GM19468 (cell line): ENCODE results near the gene TUBB3.
A peak's percentile ranks its signal among the peaks of the same experiment; 100 is the strongest.
"Not testable (repeated sequence)": the region's sequence is repeated elsewhere in the genome, so short reads cannot be mapped to it uniquely, and the experiment has no call there.

Source experiments
- ATAC-seq: cut with Tn5 transposase; IDR thresholded peaks from one replicate; pipeline ENCODE4 v1.9.1; 2021; ENCODE audit warnings: mild to moderate bottlenecking, moderate library complexity, moderate number of reproducible peaks; ENCODE audit not compliant: unreplicated experiment; ENCODE audit errors: extremely low read depth

TUBB3 gene

DNA sequence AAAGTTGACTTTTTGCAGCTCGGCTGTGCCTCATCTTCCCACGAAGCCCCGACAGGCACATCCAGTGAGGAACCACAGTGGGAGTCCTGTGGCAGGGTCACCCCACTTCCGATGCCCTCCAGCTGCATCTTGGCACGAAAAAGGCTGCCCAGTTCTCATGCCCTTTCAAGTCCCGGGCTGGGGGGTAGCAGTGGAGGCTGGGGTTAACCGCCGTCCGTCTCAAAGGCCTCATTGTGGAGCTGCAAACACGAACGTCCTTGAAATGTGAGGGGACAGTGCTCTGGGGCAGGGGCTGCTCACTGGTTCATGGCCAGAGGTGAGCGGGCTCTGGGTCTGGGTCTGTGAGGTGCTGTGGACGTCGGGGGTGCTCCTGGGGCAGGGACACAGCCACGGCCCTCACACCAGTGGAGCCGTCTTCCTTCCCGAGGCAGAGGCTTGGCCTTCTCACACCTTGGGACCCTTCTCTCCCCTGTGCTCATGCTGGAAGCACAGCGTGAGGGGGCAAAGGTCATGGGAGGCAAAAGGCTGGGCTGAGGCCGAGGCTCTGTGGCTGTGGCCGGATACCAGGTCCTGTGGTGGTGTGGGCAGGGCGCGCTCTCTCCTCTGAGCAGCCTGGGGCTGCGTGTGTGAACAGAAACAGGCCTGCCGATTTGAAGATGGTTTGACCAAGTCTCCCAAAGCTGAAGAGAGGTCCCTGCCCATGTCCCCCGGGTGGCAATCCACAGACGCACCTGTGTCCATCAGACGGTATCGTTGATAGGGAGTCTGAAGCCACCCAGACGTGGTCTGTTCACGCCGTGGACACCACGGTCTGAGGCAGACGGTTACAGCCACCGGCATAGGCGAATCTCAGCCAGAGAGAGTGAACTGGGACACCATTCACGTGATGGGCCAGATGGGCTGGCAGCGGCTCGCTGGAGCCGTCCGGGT is 7.6 kb upstream of the TUBB3 start:
- no peak for ATAC-seq

DNA sequence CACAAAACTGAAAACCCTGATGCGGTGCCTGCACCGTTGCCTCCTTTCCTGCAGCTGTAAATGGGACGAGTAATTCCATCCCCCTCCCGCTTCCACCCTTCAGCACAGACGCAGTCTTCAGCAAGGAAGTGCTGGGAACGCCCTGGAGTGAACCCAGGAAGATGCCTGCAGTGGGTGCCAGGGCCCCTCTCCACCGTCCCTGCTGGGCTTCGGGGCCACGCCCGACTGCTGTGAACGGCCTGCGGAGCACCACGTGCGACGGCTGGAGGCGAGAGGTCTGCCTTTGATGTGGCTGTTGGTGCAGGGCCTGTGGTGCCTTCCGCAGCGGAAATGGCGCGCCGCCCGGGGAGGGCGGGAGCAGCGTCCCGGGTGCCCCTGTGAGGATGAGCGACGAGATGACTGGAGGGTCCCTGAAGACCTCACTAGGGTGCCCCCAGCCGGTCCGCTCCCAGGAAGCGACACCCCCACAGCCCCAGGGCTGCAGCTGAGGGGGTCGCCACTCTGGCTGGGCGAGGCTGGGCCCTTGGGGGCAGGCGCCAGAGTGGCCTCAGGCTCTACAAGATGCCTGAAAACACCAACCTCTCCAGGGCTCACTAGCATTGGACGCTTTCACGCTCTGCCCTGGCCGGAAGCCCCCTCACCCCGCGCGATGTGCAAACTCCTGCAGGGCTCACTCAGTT is 5.2 kb upstream of the TUBB3 start:
- peak; percentile 74 for ATAC-seq

DNA sequence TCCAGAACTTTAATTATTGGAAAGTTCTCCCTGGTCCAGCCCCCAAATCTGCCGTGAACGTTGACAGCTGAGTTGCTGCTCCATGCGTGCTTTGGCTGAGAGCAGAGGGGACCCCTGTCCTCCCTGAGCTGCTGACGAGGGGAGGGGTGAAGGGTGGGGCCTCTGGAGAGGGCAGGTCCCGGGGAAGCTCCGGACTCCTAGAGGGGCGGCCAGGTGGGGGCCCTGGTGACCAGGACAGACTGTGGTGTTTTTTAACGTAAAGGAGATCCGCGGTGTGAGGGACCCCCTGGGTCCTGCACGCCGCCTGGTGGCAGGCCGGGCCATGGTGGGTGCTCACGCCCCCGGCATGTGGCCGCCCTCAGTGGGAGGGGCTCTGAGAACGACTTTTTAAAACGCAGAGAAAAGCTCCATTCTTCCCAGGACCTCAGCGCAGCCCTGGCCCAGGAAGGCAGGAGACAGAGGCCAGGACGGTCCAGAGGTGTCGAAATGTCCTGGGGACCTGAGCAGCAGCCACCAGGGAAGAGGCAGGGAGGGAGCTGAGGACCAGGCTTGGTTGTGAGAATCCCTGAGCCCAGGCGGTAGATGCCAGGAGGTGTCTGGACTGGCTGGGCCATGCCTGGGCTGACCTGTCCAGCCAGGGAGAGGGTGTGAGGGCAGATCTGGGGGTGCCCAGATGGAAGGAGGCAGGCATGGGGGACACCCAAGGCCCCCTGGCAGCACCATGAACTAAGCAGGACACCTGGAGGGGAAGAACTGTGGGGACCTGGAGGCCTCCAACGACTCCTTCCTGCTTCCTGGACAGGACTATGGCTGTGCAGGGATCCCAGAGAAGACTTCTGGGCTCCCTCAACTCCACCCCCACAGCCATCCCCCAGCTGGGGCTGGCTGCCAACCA is 4.4 kb upstream of the TUBB3 start, which contains the start of gene MC1R:
Gene MC1R, plus strand, starts transcription at position 410 of the 895 bp plus-strand sequence. Its CDS starts 397 bp downstream, at position 807.
- no peak for ATAC-seq

DNA sequence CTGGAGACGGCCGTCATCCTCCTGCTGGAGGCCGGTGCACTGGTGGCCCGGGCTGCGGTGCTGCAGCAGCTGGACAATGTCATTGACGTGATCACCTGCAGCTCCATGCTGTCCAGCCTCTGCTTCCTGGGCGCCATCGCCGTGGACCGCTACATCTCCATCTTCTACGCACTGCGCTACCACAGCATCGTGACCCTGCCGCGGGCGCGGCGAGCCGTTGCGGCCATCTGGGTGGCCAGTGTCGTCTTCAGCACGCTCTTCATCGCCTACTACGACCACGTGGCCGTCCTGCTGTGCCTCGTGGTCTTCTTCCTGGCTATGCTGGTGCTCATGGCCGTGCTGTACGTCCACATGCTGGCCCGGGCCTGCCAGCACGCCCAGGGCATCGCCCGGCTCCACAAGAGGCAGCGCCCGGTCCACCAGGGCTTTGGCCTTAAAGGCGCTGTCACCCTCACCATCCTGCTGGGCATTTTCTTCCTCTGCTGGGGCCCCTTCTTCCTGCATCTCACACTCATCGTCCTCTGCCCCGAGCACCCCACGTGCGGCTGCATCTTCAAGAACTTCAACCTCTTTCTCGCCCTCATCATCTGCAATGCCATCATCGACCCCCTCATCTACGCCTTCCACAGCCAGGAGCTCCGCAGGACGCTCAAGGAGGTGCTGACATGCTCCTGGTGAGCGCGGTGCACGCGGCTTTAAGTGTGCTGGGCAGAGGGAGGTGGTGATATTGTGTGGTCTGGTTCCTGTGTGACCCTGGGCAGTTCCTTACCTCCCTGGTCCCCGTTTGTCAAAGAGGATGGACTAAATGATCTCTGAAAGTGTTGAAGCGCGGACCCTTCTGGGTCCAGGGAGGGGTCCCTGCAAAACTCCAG is 3.4 kb upstream of the TUBB3 start:
- no peak for ATAC-seq

- no peak for ATAC-seq
These were observed 2.4 kb upstream of the TUBB3 start for GRCh38 chr16:89920723-89921122.

DNA sequence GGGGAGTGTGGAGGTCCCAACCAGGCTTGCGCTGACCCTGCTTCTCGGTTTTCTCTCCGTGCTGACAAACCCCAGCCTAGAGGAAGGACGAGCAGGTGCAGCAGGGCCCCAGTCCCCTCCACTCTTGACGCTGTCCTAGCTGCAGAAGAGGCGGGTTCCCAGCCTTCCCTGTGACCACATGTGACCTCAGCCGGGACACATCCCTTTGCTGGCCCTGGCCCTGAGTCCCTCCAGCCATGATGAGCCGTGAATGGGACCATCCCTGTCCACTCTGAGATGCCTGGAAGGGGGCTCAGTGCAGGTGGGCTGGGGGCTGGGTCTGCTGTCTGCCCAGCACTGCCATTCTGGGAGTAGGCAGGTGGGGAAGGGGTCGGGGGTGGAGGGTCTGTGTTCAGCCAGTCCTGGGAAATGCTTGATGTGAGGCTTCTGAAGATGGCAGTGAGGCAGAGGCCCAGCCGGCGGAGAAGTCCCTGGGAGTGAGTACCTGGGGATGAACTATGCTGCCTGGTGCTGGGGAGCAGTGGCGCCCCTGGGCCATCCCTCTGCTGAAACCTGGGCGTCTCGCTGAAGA is 1.9 kb upstream of the TUBB3 start:
- ATAC-seq: no peak

- no peak for ATAC-seq
These were observed 1.3 kb upstream of the TUBB3 start for GRCh38 chr16:89921702-89922476.

- ATAC-seq: no peak
These were observed 662 bp upstream of the TUBB3 start for GRCh38 chr16:89922477-89922883.

GRCh38 chr16:89923640-89924296 is 626 bp downstream of the TUBB3 start:
- no peak for ATAC-seq

DNA sequence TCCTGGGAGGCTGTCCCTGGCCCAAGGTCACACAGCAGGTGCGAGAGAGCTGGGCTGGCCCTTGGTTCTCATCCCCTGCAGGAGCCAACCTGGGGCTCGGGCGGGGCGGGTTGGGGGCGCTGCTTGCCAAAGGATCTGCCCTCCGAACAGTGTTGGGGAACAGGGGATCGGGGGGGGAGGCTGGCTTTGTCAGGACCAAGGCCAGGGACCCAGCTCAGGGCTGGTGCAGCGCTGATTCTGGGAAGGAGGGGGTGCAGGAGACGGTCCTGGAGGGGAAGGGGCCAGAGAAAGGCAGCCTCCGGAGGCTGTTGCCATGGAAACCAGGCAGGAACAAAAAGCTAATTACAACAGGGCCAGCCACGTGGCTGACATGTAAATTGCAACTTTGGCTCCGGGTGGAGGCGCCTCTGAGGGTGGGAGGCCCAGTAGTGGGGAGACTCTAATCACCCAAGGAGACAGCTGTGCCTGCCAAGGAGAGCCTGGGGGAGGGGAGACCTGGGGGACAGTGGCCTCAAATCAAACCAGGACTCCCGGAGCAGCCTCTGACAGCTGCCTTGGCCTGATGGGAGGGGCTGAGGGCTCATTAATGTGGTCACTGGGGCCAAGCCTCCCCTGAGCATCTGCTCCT is 1.3 kb downstream of the TUBB3 start:
- no peak for ATAC-seq

GRCh38 chr16:89924925-89925307 is 1.8 kb downstream of the TUBB3 start:
- ATAC-seq: no peak

DNA sequence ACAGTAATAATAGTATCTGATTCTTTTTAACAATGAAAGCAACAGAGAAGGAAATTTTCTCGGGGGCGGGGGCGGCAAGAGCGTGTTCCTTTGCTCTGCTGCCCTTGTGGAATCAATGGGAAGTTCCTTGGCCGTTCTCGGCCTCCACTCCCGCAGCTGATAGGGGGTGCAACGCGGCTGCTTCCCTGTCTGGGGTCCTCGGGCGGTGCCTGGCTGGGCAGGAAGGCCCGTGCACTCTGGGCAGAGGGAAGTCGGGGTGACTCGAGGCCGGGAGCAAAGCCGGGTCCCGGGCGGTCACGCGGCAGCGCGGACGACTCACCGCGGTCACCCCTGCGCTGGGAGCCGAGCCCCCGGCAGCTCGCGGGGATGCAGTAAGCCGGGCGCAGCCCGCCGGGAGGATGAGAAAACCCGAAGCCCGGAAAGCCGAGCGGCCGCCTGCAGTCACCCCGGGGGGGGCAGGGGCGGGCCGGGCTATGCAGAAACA is 2.5 kb downstream of the TUBB3 start:
- ATAC-seq: no peak

DNA sequence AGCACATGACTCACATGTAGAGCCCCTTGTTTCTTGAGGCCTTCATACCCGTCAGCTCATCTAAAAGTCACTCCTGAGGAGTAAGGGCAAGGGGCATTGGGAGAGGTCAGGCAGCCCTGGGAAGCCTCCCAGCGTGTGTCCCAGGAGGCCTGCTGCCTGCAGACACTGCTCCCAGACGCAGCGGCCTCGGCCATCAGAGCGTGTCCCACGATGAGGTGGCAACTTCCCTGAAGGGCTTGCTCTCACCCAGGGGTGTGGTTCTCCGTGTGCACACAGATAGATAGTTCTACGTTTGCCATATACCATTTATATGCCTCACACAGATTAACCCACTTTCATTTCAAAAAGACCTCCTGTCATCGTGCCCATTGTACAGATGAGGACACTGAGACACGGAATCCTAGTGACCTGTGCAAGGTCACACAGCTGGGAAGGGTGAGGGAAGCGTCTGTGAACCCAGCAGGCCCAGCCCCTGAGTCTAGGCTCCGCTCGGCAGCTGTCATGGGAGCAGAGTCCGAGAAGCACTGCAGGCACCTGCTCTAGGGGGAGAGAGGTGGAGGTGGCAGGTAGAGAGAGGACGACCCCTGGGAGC is 8.3 kb downstream of the TUBB3 start:
- no peak for ATAC-seq

GRCh38 chr16:89931964-89932363 is 8.8 kb downstream of the TUBB3 start:
- no peak for ATAC-seq

- not testable (repeated sequence) for ATAC-seq
These were observed 10.9 kb downstream of the TUBB3 start for GRCh38 chr16:89934019-89934418.

DNA sequence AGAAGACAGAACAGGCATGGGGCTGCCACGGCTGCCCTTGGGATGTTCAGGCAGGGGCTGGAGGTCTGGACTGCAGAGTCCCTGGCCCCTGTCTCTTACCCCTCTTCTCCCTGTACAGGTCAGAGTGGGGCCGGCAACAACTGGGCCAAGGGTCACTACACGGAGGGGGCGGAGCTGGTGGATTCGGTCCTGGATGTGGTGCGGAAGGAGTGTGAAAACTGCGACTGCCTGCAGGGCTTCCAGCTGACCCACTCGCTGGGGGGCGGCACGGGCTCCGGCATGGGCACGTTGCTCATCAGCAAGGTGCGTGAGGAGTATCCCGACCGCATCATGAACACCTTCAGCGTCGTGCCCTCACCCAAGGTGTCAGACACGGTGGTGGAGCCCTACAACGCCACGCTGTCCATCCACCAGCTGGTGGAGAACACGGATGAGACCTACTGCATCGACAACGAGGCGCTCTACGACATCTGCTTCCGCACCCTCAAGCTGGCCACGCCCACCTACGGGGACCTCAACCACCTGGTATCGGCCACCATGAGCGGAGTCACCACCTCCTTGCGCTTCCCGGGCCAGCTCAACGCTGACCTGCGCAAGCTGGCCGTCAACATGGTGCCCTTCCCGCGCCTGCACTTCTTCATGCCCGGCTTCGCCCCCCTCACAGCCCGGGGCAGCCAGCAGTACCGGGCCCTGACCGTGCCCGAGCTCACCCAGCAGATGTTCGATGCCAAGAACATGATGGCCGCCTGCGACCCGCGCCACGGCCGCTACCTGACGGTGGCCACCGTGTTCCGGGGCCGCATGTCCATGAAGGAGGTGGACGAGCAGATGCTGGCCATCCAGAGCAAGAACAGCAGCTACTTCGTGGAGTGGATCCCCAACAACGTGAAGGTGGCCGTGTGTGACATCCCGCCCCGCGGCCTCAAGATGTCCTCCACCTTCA is 11.7 kb downstream of the TUBB3 start:
- ATAC-seq: no peak
